B cell (primary cell): Measurements from ENCODE around the gene C16orf82. TPM values are rescaled to one million over a fixed set of nuclear protein-coding genes. Genes with fewer than 3 reads are reported as not detected.

Experiments used
- ATAC-seq: fragments of 200-7000 bp; cut with Tn5 transposase; one replicate; pipeline ENCODE4 v1.10.0; 2021; ENCODE audit warnings: low read depth, mild to moderate bottlenecking, moderate number of reproducible peaks, moderate library complexity
- CTCF ChIA-PET: fragments of 350-600 bp; sonication (Branson Sonifier 250); formaldehyde crosslinking; loops from one replicate; lab custom pipeline; 2021; ENCODE audit warnings: antibody characterized with exemption, inconsistent platforms; lab: Charles Lee
- POLR2A ChIA-PET: fragments of 350-600 bp; sonication (Branson Sonifier 250); formaldehyde crosslinking; loops from one replicate; lab custom pipeline; 2021; ENCODE audit warnings: antibody characterized with exemption; lab: Charles Lee
- DNase-seq: peaks from one replicate; pipeline ENCODE4 v3.0.0; 2013
- H2AFZ ChIP-seq: 2 replicates; pipeline ENCODE4 v1.6.1; 2012; ENCODE audit warnings: mild to moderate bottlenecking, low read depth, low read length; ENCODE audit not compliant: insufficient read depth, poor library complexity, severe bottlenecking
- H3K27ac ChIP-seq, 2 donors: 1 replicate in 1 of 2; 2 replicates in 1 of 2; pipeline ENCODE4 v1.5.1; 2012 to 2013; ENCODE audit warnings: low read length in 2 of 2, mild to moderate bottlenecking in 2 of 2, moderate library complexity in 1 of 2
- H3K27me3 ChIP-seq, 4 experiments: fragments of 200-600 bp in 1 of 4; sonication (generic) in 1 of 4; replicated peaks in 1 of 4; 1 replicate in 2 of 4; 2 replicates in 2 of 4; pipeline versions ENCODE4 v1.6.1 to v1.7.0; 2013 to 2016; ENCODE audit warnings: low read length in 3 of 4, mild to moderate bottlenecking in 2 of 4, mixed read lengths in 1 of 4, moderate library complexity in 1 of 4; ENCODE audit not compliant: insufficient read depth in 4 of 4, control insufficient read depth in 3 of 4; ENCODE audit errors: control extremely low read depth in 1 of 4
- H3K36me3 ChIP-seq, 2 experiments: replicated peaks in 1 of 2; 1 replicate in 1 of 2; 2 replicates in 1 of 2; pipeline versions ENCODE4 v1.6.1 to v1.7.1; 2013; ENCODE audit warnings: low read length in 1 of 2; ENCODE audit not compliant: insufficient read depth in 2 of 2, control insufficient read depth in 1 of 2; ENCODE audit errors: control extremely low read depth in 1 of 2, extremely low read depth in 1 of 2
- H3K4me1 ChIP-seq, 2 donors: fragments of 200-600 bp in 1 of 2; sonication (generic) in 1 of 2; 1 replicate in 1 of 2; 2 replicates in 1 of 2; pipeline versions ENCODE4 v1.5.1 to v1.6.1; 2013 to 2017; ENCODE audit warnings: low read length in 2 of 2; ENCODE audit not compliant: control insufficient read depth in 2 of 2, insufficient read depth in 2 of 2
- H3K4me2 ChIP-seq: replicated peaks from 2 replicates; pipeline ENCODE3; 2012; ENCODE audit warnings: mild to moderate bottlenecking, low read depth, low read length; ENCODE audit not compliant: poor library complexity, severe bottlenecking
- H3K4me3 ChIP-seq, 5 experiments: fragments of 200-600 bp in 1 of 5; sonication (generic) in 1 of 5; 1 replicate in 3 of 5; 2 replicates in 2 of 5; pipeline versions ENCODE4 v1.5.1 to v1.7.0; 2011 to 2016; ENCODE audit warnings: low read length in 4 of 5, mild to moderate bottlenecking in 4 of 5, low read depth in 2 of 5, control low read depth in 1 of 5, moderate library complexity in 1 of 5; ENCODE audit not compliant: insufficient read depth in 1 of 5; ENCODE audit errors: control extremely low read depth in 1 of 5, extremely low read depth in 1 of 5
- H3K79me2 ChIP-seq: fragments of 200-600 bp; sonication (generic); one replicate; pipeline ENCODE4 v1.6.0; 2016; ENCODE audit warnings: low read length; ENCODE audit not compliant: control insufficient read depth, insufficient read depth
- H3K9ac ChIP-seq: fragments of 200-600 bp; sonication (generic); 2 replicates; pipeline ENCODE4 v1.6.1; 2017; ENCODE audit warnings: mild to moderate bottlenecking, low read length, moderate library complexity
- H3K9me3 ChIP-seq, 3 donors: one replicate each; pipeline versions ENCODE4 v1.6.1 to v1.7.1; 2013; ENCODE audit warnings: low read length in 2 of 3; ENCODE audit not compliant: control insufficient read depth in 2 of 3, insufficient read depth in 1 of 3; ENCODE audit errors: control extremely low read depth in 1 of 3
- H4K20me1 ChIP-seq: 2 replicates; pipeline ENCODE4 v1.6.0; 2012; ENCODE audit warnings: mild to moderate bottlenecking, low read length; ENCODE audit not compliant: insufficient read depth, control insufficient read depth, poor library complexity, severe bottlenecking
- H3K27ac Mint-ChIP-seq: one replicate; pipeline ENCODE4 v1.8.0; 2021; ENCODE audit warnings: mixed read lengths
- H3K27me3 Mint-ChIP-seq: one replicate; pipeline ENCODE4 v1.8.0; 2021; ENCODE audit warnings: mixed read lengths
- H3K4me1 Mint-ChIP-seq: one replicate; pipeline ENCODE4 v1.8.0; 2021; ENCODE audit warnings: mixed read lengths
- H3K4me3 Mint-ChIP-seq: one replicate; pipeline ENCODE4 v1.8.0; 2021; ENCODE audit warnings: mixed read lengths
- H3K9me3 Mint-ChIP-seq: one replicate; pipeline ENCODE4 v1.8.0; 2022; ENCODE audit warnings: mixed read lengths; ENCODE audit not compliant: insufficient read depth
- EZH2 ChIP-seq: IDR thresholded peaks from 2 replicates; pipeline ENCODE4 v1.6.1; 2012; ENCODE audit warnings: borderline replicate concordance, low read depth, mild to moderate bottlenecking, moderate library complexity, low read length; ENCODE audit not compliant: insufficient read depth, poor library complexity, severe bottlenecking
- WGBS: methylation state at CpG from one replicate; pipeline ENCODE4 v1.1.5; 2013; ENCODE audit warnings: missing lambda C conversion rate; ENCODE audit not compliant: insufficient coverage; 5-methylcytosine and 5-hydroxymethylcytosine counted together
- intact Hi-C: fragments of 100-400 bp; cut with micrococcal nuclease; formaldehyde crosslinking; loops from one replicate; pipeline ENCODE4 v1.10.0; 2022
- polyA plus RNA-seq: library from polyadenylated mRNA; depleted of rRNA; stranded (reverse); fragments of >200 nt; gene quantifications from 2 replicates; pipeline ENCODE4 v1.2.3, GENCODE V29; 2012
- total RNA-seq, 2 donors: library from RNA; stranded (reverse); fragments of 120-200 nt in 1 of 2; gene quantifications; 1 replicate in 1 of 2; 2 replicates in 1 of 2; pipeline versions ENCODE4 v1.2.3 to v1.2.4, GENCODE V29; 2013 to 2022
- TF ChIP-seq, protein P1 (sequence below): fragments of 200-600 bp; IDR thresholded peaks from one replicate; pipeline ENCODE4 v1.8.0; 2022; ENCODE audit warnings: antibody characterized with exemption, mild to moderate bottlenecking

C16orf82 gene
- total and polyA plus RNA-seq, 2 donors (not counting 1 experiment from before 2014, with no cell fraction given) = not detected

DNA sequence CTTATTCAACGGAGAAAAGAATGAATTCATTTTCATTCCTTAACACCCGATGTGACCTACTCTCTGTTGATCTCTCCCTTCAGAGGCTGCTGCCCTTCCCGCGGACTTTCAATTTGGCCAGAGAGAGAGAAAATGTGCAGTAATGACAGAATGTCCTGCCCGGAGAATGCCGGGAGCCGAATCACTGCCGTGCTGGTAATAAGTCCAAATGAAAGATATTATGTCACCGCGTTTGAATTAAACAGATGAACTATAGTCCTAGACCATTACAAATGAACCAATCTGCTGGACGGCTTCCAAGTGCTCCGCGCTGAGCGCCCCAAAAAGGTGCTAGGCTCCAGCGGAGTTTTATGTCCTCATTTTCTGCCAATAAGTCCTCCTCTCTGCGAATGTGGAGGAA is 14.7 kb upstream of the C16orf82 start:
- 93% methylated on average over 8 of the region's 16 CpGs for WGBS
- ATAC-seq = no peak

GRCh38 chr16:27053996-27054395 is 12.7 kb upstream of the C16orf82 start:
- peaks cover 0 to 8% (median 0%) of the 10 kb centered on the region in 3 donors for H3K9me3 ChIP-seq
- H3K36me3 ChIP-seq = no peaks in the 10 kb centered on the region
- no peaks in the 10 kb centered on the region for H3K9me3 Mint-ChIP-seq
- DNase-seq (no peak), ATAC-seq (no peak)
- H3K9ac ChIP-seq = no peak overlapping the region
- POLR2A ChIA-PET = no interaction called here
- H3K4me1 ChIP-seq = no peaks in the 10 kb centered on the region
- no peaks in the 10 kb centered on the region for H4K20me1 ChIP-seq
- no peak overlapping the region for H3K4me3 ChIP-seq
- CTCF ChIA-PET = no interaction called here
- H3K79me2 ChIP-seq = no peaks in the 10 kb centered on the region
- no CpG with 5 or more reads among the region's 3 CpGs for WGBS
- H3K27me3 Mint-ChIP-seq = no peaks in the 10 kb centered on the region
- no peak overlapping the region for H3K4me2 ChIP-seq
- no peak for TF ChIP-seq EZH2
- TF ChIP-seq, protein P1, sequence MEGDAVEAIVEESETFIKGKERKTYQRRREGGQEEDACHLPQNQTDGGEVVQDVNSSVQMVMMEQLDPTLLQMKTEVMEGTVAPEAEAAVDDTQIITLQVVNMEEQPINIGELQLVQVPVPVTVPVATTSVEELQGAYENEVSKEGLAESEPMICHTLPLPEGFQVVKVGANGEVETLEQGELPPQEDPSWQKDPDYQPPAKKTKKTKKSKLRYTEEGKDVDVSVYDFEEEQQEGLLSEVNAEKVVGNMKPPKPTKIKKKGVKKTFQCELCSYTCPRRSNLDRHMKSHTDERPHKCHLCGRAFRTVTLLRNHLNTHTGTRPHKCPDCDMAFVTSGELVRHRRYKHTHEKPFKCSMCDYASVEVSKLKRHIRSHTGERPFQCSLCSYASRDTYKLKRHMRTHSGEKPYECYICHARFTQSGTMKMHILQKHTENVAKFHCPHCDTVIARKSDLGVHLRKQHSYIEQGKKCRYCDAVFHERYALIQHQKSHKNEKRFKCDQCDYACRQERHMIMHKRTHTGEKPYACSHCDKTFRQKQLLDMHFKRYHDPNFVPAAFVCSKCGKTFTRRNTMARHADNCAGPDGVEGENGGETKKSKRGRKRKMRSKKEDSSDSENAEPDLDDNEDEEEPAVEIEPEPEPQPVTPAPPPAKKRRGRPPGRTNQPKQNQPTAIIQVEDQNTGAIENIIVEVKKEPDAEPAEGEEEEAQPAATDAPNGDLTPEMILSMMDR = no peak
- no peaks in the 10 kb centered on the region for H3K4me1 Mint-ChIP-seq
- intact Hi-C loops = no loop called here
- H3K27ac ChIP-seq = no peak overlapping the region
- H3K4me3 Mint-ChIP-seq = no peak overlapping the region
- H2AFZ ChIP-seq = no peak overlapping the region
- H3K27ac Mint-ChIP-seq = no peak overlapping the region
- no peaks in the 10 kb centered on the region for H3K27me3 ChIP-seq

More for the DNA sequence above, 14.7 kb upstream of the C16orf82 start:
- Histone ChIP-seq H3K27me3 (peaks cover 0 to 7% (median 0%) of the 10 kb centered on the region in 4 experiments), H3K4me2 (no peak overlapping the region), H3K4me3 (no peak overlapping the region), H3K9ac (no peak overlapping the region), H3K27ac (no peak overlapping the region), H4K20me1 (no peaks in the 10 kb centered on the region), H2AFZ (no peak overlapping the region), H3K4me1 (no peaks in the 10 kb centered on the region), H3K79me2 (no peaks in the 10 kb centered on the region), H3K36me3 (no peaks in the 10 kb centered on the region), H3K9me3 (peaks cover 0 to 3% (median 0%) of the 10 kb centered on the region in 3 donors)
- ChIA-PET POLR2A (no interaction called here), CTCF (no interaction called here)
- H3K4me3 Mint-ChIP-seq = no peak overlapping the region
- no peaks in the 10 kb centered on the region for H3K9me3 Mint-ChIP-seq
- H3K27ac Mint-ChIP-seq = no peak overlapping the region
- no peaks in the 10 kb centered on the region for H3K27me3 Mint-ChIP-seq
- H3K4me1 Mint-ChIP-seq = no peaks in the 10 kb centered on the region
- TF ChIP-seq, protein P1 = no peak
- TF ChIP-seq EZH2 = no peak
- DNase-seq = no peak
- intact Hi-C loops = no loop called here
